Vagina (tissue), 2 donors: ENCODE data around the gene TOX2. TPM values are rescaled to one million over a fixed set of nuclear protein-coding genes. Genes with fewer than 3 reads are reported as not detected.

Experiments used
- DNase-seq, 2 donors: peaks; one replicate each; pipeline ENCODE4 v3.0.0-alpha.2; 2017; ENCODE audit errors: extremely low spot score in 2 of 2
- H3K27ac ChIP-seq: fragments of 200-600 bp; sonication (generic); one replicate; pipeline ENCODE4 v1.5.1; 2019
- H3K27me3 ChIP-seq: fragments of 200-600 bp; sonication (generic); one replicate; pipeline ENCODE4 v1.5.1; 2019
- H3K36me3 ChIP-seq, 2 donors: fragments of 200-600 bp; sonication (generic); one replicate each; pipeline ENCODE4 v1.5.1; 2017 to 2019
- H3K4me1 ChIP-seq: fragments of 200-600 bp; sonication (generic); one replicate; pipeline ENCODE4 v1.5.1; 2019
- H3K4me3 ChIP-seq, 2 donors: fragments of 200-600 bp; sonication (generic); 1 replicate in 1 of 2; 2 replicates in 1 of 2; pipeline ENCODE4 v1.5.1; 2016 to 2019
- H3K9me3 ChIP-seq: fragments of 200-600 bp; sonication (generic); one replicate; pipeline ENCODE4 v1.5.1; 2019
- CTCF ChIP-seq, 3 experiments: fragments of 450-650 bp in 2 of 3; fragments of 200-600 bp in 1 of 3; sonication (generic) in 1 of 3; IDR thresholded peaks; one replicate each; pipeline ENCODE4 v1.5.1; 2017 to 2019; ENCODE audit warnings: antibody characterized with exemption in 3 of 3, mild to moderate bottlenecking in 2 of 3, moderate library complexity in 2 of 3
- POLR2A ChIP-seq, 2 donors: fragments of 450-650 bp; IDR thresholded peaks; one replicate each; pipeline ENCODE4 v1.6.1; 2017; ENCODE audit warnings: antibody characterized with exemption in 2 of 2, mild to moderate bottlenecking in 2 of 2, moderate library complexity in 2 of 2
- POLR2AphosphoS5 ChIP-seq, 2 donors: sonication (generic); formaldehyde crosslinking; IDR thresholded peaks; one replicate each; pipeline ENCODE4 v1.9.0; 2017; ENCODE audit warnings: antibody characterized with exemption in 2 of 2, mild to moderate bottlenecking in 2 of 2, low read depth in 1 of 2; ENCODE audit not compliant: insufficient read depth in 1 of 2
- intact Hi-C: fragments of 100-400 bp; cut with DNase I; formaldehyde crosslinking; loops from one replicate; pipeline ENCODE4 v1.15.1; 2023
- total RNA-seq: library from RNA; depleted of rRNA; stranded (reverse); fragments of >200 nt; gene quantifications from one replicate; pipeline ENCODE4 v1.2.3, GENCODE V29; 2016

TOX2 gene
- total RNA-seq, 1 donor from 2014 or later: 5.2 TPM

- DNase-seq: no peak
- peaks cover 16% of the 10 kb centered on the region for H3K4me1 ChIP-seq
- intact Hi-C loops: no loop called here
- no peak overlapping the region for H3K4me3 ChIP-seq
- TF ChIP-seq POLR2A (IDR thresholded peaks at IDR 0.05) (no peak), CTCF (IDR thresholded peaks at IDR 0.05) (no peak), POLR2AphosphoS5 (IDR thresholded peaks at IDR 0.05; ENCODE audit: insufficient read depth in 1 of 2, low read depth in 1 of 2) (no peak)
- H3K9me3 ChIP-seq: no peaks in the 10 kb centered on the region
- no peaks in the 10 kb centered on the region for H3K36me3 ChIP-seq
- H3K27me3 ChIP-seq: no peaks in the 10 kb centered on the region
- no peak overlapping the region for H3K27ac ChIP-seq
Measured at GRCh38 chr20:43919686-43920403, 5.2 kb downstream of the TOX2 start.

GRCh38 chr20:43920797-43921196 lies 6.1 kb downstream of the TOX2 start:
- TF ChIP-seq POLR2A (IDR thresholded peaks at IDR 0.05): no peak
- no peak for TF ChIP-seq CTCF (IDR thresholded peaks at IDR 0.05)
- TF ChIP-seq POLR2AphosphoS5 (IDR thresholded peaks at IDR 0.05; ENCODE audit: insufficient read depth in 1 of 2, low read depth in 1 of 2): no peak
- H3K27me3 ChIP-seq: no peaks in the 10 kb centered on the region
- intact Hi-C loops: no loop called here
- H3K4me1 ChIP-seq: peaks cover 7% of the 10 kb centered on the region
- H3K9me3 ChIP-seq: no peaks in the 10 kb centered on the region
- DNase-seq: no peak
- H3K27ac ChIP-seq: no peak overlapping the region
- no peak overlapping the region for H3K4me3 ChIP-seq
- no peaks in the 10 kb centered on the region for H3K36me3 ChIP-seq

DNA sequence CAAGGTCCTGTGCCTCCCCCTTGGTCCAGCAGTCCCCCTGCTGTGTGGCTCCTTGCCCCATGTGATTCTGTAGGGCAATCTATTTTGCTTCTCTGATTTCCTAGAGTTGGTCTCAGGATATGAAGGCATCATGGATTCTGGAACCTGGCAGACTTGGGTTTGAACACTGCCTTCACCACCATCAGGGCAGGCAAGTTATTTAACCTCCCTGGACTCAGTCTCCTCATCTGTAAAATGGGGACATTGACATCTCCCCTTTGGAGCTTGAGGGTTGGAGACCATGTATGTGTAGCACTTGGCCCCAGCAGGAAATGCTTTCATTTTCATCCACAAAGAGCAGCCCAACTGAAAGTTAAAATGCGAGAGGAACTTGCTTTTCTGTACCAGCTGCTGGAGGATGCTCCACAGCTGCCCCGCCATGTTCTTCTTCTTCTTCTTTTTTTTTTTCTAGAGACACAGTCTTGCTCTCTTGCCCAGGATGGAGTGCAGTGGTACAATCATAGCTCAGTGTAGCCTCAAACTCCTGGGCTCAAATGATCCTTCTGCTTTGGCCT lies 6.7 kb downstream of the TOX2 start:
- Histone ChIP-seq H3K27ac (no peak overlapping the region), H3K36me3 (no peaks in the 10 kb centered on the region), H3K9me3 (no peaks in the 10 kb centered on the region), H3K27me3 (no peaks in the 10 kb centered on the region), H3K4me3 (no peak overlapping the region), H3K4me1 (peaks cover 2% of the 10 kb centered on the region)
- TF ChIP-seq POLR2A (IDR thresholded peaks at IDR 0.05): no peak
- no peak for TF ChIP-seq POLR2AphosphoS5 (IDR thresholded peaks at IDR 0.05; ENCODE audit: insufficient read depth in 1 of 2, low read depth in 1 of 2)
- TF ChIP-seq CTCF (IDR thresholded peaks at IDR 0.05): no peak
- intact Hi-C loops: no loop called here
- DNase-seq: no peak

- Histone ChIP-seq H3K27ac (no peak overlapping the region), H3K9me3 (no peaks in the 10 kb centered on the region), H3K36me3 (no peaks in the 10 kb centered on the region), H3K27me3 (no peaks in the 10 kb centered on the region), H3K4me1 (no peaks in the 10 kb centered on the region), H3K4me3 (no peak overlapping the region)
- no peak for TF ChIP-seq POLR2A (IDR thresholded peaks at IDR 0.05)
- no peak for TF ChIP-seq POLR2AphosphoS5 (IDR thresholded peaks at IDR 0.05; ENCODE audit: insufficient read depth in 1 of 2, low read depth in 1 of 2)
- no peak for TF ChIP-seq CTCF (IDR thresholded peaks at IDR 0.05)
- intact Hi-C loops: no loop called here
- DNase-seq: no peak
Measured at GRCh38 chr20:43922614-43923013, 8.0 kb downstream of the TOX2 start.

- Histone ChIP-seq H3K4me3 (no peak overlapping the region), H3K9me3 (no peaks in the 10 kb centered on the region), H3K4me1 (no peaks in the 10 kb centered on the region), H3K36me3 (no peaks in the 10 kb centered on the region), H3K27ac (no peak overlapping the region), H3K27me3 (no peaks in the 10 kb centered on the region)
- intact Hi-C loops: no loop called here
- TF ChIP-seq POLR2A (IDR thresholded peaks at IDR 0.05) (no peak), CTCF (IDR thresholded peaks at IDR 0.05) (no peak), POLR2AphosphoS5 (IDR thresholded peaks at IDR 0.05; ENCODE audit: insufficient read depth in 1 of 2, low read depth in 1 of 2) (no peak)
- no peak for DNase-seq
Measured at GRCh38 chr20:43923322-43923721, 8.7 kb downstream of the TOX2 start.
